ENCODE results near the gene PTBP2.
A peak's percentile ranks its signal among the peaks of the same experiment; 100 is the strongest.
"Not testable (repeated sequence)": the region's sequence is repeated elsewhere in the genome, so short reads cannot be mapped to it uniquely, and the experiment has no call there.

PTBP2 gene

DNA sequence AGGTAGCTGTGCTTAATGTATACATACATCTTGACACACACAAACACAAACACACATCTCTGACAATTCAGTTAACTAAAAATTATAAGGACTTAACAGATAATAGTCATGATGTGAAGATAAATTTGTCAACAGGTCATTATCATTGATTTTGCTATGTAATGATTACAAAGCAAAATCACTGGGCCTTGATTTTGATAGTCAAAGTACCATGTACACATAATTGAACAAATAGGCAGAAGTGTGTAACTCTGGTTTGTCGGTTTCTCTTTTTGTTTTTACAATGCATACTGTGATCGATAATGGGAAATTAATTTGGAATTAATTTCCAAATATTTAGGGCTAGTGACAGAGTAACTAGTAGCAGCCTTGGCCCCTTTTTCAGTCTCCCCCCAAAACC is 30.8 kb downstream of the PTBP2 start:
- Mint-ChIP-seq H3K27ac (no peak overlapping the region), H3K4me3 (no peak overlapping the region), H3K9me3 (no peaks in the 10 kb centered on the region), H3K27me3 (no peaks in the 10 kb centered on the region), H3K36me3 (peaks cover 32% of the 10 kb centered on the region), H3K4me1 (peaks cover 6% of the 10 kb centered on the region)
- DNase-seq (ENCODE audit: low spot score in 2 of 2) (no peak), ATAC-seq (ENCODE audit: low read depth) (no peak)

DNA sequence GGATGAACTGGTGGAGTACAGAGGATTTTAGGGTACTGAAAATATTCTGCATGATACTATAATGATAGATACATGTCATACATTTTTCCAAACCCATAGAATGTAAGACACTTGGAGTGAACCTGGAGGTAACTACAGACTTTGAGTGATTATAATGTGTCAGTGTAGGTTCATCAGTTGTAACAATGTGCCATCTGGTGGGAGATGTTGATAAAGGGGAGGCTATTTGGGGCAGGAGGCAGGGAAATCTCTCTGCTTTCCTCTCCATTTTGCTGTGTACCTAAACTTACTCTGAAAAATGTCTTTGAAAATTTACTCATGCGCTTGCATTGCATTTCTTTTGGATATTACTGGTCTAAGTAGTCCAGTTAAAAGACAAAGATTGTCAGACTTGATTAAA is 35.2 kb downstream of the PTBP2 start:
- Mint-ChIP-seq H3K4me3 (no peak overlapping the region), H3K27ac (no peak overlapping the region), H3K36me3 (peaks cover 47% of the 10 kb centered on the region), H3K27me3 (no peaks in the 10 kb centered on the region), H3K4me1 (no peaks in the 10 kb centered on the region), H3K9me3 (peaks cover 6% of the 10 kb centered on the region)
- DNase-seq (ENCODE audit: low spot score in 2 of 2) = no peak
- ATAC-seq (ENCODE audit: low read depth) = no peak

DNA sequence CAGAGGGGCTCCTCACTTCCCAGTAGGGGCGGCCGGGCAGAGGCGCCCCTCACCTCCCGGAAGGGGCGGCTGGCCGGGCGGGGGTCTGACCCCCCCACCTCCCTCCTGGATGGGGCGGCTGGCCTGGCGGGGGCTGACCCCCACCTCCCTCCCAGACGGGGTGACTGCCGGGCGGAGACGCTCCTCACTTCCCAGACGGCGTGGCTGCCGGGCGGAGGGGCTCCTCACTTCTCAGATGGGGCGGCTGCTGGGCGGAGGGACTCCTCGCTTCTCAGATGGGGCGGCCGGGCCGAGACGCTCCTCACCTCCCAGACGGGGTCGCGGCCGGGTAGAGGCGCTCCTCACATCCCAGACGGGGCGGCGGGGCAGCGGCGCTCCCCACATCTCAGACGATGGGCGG is 41.0 kb downstream of the PTBP2 start:
- not testable (repeated sequence) for H3K27ac Mint-ChIP-seq; ATAC-seq (ENCODE audit: low read depth); H3K27me3 Mint-ChIP-seq; DNase-seq (ENCODE audit: low spot score in 2 of 2); H3K4me3 Mint-ChIP-seq; H3K4me1 Mint-ChIP-seq; H3K9me3 Mint-ChIP-seq
- peaks cover 24% of the 10 kb centered on the region for H3K36me3 Mint-ChIP-seq

DNA sequence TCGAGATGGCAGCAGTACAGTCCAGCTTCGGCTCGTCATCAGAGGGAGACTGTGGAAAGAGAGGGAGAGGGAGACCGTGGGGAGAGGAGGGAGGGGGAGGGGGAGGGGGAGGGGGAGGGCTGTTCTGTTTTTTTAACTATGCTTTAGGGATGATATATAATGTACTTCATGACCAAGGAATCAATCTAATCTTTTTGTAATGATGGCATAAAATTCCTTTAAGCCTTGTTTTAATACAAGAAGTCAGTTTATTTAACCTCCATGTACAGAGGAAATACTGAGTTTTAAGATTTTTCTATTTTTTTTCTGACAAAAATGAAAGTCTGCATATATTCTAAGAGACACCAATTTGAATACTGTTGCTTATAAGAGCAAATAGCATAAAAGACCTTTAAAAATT is 41.9 kb downstream of the PTBP2 start:
- H3K9me3 Mint-ChIP-seq = peaks cover 6% of the 10 kb centered on the region
- H3K27me3 Mint-ChIP-seq = no peaks in the 10 kb centered on the region
- no peak overlapping the region for H3K27ac Mint-ChIP-seq
- DNase-seq (ENCODE audit: low spot score in 2 of 2) = no peak
- H3K4me3 Mint-ChIP-seq = no peak overlapping the region
- peaks cover 22% of the 10 kb centered on the region for H3K36me3 Mint-ChIP-seq
- no peak for ATAC-seq (ENCODE audit: low read depth)
- no peaks in the 10 kb centered on the region for H3K4me1 Mint-ChIP-seq

DNA sequence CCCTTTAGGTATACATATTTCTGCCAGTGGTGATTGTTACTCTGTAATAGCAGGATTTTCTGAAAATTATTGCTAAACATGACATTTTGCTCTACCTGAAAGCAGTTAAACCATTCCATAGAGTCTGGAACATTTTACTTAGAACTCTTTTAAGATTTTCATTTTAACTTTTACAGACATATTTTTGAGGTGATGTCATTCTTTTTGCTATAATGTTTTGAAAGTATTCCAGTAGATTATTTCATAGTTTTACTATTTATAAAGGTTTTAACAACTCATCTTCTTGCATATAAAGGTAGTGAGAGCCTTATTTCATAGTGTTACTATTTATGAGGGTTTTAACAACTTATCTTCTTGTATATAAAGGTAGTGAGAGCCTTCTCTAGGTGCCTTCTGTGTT is 42.9 kb downstream of the PTBP2 start:
- H3K9me3 Mint-ChIP-seq = peaks cover 6% of the 10 kb centered on the region
- H3K4me1 Mint-ChIP-seq = no peaks in the 10 kb centered on the region
- H3K27me3 Mint-ChIP-seq = no peaks in the 10 kb centered on the region
- no peak overlapping the region for H3K27ac Mint-ChIP-seq
- ATAC-seq (ENCODE audit: low read depth) = no peak
- H3K4me3 Mint-ChIP-seq = no peak overlapping the region
- no peak for DNase-seq (ENCODE audit: low spot score in 2 of 2)
- H3K36me3 Mint-ChIP-seq = peaks cover 18% of the 10 kb centered on the region

DNA sequence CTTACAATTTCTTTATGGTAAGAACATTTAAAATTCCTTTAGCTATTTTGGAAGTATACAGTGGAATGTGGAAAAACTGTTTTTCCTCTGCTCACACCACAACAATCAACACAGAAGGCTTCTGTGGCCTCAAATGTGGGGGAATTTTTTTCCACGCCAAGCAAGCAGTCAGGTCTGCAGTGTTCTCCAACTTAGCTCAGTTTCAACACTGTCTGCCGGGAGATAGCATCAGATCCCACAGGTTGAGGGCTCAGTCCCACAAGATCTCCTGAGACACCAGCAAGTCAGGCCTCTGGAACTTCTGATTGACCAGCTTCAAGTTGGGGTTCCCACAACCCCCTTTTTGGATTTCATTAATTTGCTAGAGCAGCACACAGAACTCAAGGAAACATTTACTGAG is 50.3 kb downstream of the PTBP2 start:
- Mint-ChIP-seq H3K27ac (no peak overlapping the region), H3K4me3 (no peak overlapping the region), H3K27me3 (no peaks in the 10 kb centered on the region), H3K9me3 (no peaks in the 10 kb centered on the region), H3K4me1 (no peaks in the 10 kb centered on the region), H3K36me3 (peaks cover 13% of the 10 kb centered on the region)
- DNase-seq (ENCODE audit: low spot score in 2 of 2) (no peak), ATAC-seq (ENCODE audit: low read depth) (no peak)

DNA sequence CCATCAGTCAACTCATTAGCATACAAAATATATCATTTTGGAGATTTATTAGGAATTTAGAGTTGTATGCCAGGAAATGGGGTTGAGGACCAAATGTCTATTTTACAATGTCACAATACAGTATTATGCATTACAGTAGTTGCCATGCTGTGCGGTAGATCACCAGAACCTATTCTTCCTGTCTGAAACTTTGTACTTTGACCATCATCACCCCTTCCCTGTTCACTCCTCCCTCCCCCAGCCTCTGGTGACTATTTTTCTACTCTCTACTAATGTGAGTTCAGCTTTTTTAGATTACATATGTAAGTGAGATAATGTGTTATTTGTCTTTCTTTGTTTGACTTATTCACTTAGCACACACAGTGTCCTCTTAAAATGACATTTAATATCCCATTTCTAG is 50.8 kb downstream of the PTBP2 start:
- H3K27me3 Mint-ChIP-seq = no peaks in the 10 kb centered on the region
- peaks cover 13% of the 10 kb centered on the region for H3K36me3 Mint-ChIP-seq
- H3K27ac Mint-ChIP-seq = peak overlapping the region; percentile 8
- H3K4me3 Mint-ChIP-seq = no peak overlapping the region
- DNase-seq (ENCODE audit: low spot score in 2 of 2) = no peak
- H3K9me3 Mint-ChIP-seq = no peaks in the 10 kb centered on the region
- H3K4me1 Mint-ChIP-seq = no peaks in the 10 kb centered on the region
- no peak for ATAC-seq (ENCODE audit: low read depth)

DNA sequence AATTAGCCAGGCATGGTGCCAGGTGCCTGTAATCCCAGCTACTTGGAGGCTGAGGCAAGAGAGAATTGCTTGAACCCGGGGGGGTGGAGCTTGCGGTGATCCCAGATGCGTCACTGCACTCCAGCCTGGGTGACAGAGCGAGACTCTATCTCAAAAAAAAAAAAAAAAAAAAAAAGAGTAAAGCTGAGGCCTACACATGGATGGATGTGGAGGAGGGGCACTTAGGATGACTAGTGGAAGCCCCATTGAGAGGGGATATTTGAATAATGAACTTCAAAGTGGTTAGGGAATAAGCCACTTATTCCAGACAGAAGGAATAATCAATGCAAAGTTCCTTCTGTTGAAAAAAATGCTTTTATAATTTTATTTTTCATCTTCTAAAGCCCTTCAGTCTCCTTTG is 51.4 kb downstream of the PTBP2 start:
- no peak overlapping the region for H3K4me3 Mint-ChIP-seq

DNA sequence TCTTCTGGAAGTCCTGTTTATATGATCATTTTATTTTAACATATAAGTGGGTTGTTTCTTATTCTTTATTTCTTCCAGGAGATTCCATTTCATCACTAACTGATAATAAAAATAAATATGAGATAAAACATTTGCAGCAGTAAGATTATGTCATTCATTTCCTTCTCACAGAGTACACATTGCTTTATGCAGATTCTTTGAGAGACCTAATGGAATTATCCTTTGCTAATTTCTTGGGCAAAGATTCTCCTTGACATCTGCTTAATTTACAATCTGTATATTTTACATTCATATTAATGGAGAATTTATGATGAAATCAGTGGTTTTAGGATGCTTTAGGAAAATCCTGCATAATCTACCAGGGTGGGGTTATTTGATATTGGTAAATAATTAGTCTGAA is 60.6 kb downstream of the PTBP2 start:
- H3K4me3 Mint-ChIP-seq = no peak overlapping the region
- H3K27ac Mint-ChIP-seq = no peak overlapping the region
- H3K9me3 Mint-ChIP-seq = no peaks in the 10 kb centered on the region
- H3K4me1 Mint-ChIP-seq = no peaks in the 10 kb centered on the region
- ATAC-seq (ENCODE audit: low read depth) (no peak), DNase-seq (ENCODE audit: low spot score in 2 of 2) (no peak)
- H3K27me3 Mint-ChIP-seq = no peaks in the 10 kb centered on the region
- H3K36me3 Mint-ChIP-seq = peaks cover 14% of the 10 kb centered on the region

More for the DNA sequence above, 51.4 kb downstream of the PTBP2 start:
- Mint-ChIP-seq H3K27ac (peak overlapping the region; percentile 50), H3K36me3 (peaks cover 10% of the 10 kb centered on the region), H3K27me3 (no peaks in the 10 kb centered on the region), H3K9me3 (no peaks in the 10 kb centered on the region), H3K4me1 (no peaks in the 10 kb centered on the region)
- no peak for DNase-seq (ENCODE audit: low spot score in 2 of 2)
- no peak for ATAC-seq (ENCODE audit: low read depth)

DNA sequence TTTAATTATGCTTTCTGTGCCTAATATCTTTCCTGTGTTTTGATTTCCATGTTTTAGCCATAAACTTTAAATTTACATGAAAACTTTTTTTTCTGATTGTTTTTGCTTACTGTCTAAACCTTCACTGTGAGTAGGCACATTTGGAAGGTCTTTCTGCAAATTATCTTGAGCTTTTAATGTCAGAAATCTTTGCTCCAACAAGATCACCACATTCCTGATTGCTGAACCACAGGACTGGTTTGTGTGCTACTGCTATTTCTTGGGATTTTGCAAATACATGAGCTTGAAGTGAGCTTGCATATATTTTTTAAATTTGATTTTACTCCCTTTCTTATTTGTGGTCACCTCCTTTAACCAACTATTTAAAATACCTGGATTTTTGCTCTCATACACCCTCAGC is 61.3 kb downstream of the PTBP2 start:
- Mint-ChIP-seq H3K36me3 (peaks cover 14% of the 10 kb centered on the region), H3K4me1 (no peaks in the 10 kb centered on the region), H3K27ac (no peak overlapping the region), H3K9me3 (no peaks in the 10 kb centered on the region), H3K4me3 (no peak overlapping the region), H3K27me3 (no peaks in the 10 kb centered on the region)
- ATAC-seq (ENCODE audit: low read depth) (no peak), DNase-seq (ENCODE audit: low spot score in 2 of 2) (no peak)

DNA sequence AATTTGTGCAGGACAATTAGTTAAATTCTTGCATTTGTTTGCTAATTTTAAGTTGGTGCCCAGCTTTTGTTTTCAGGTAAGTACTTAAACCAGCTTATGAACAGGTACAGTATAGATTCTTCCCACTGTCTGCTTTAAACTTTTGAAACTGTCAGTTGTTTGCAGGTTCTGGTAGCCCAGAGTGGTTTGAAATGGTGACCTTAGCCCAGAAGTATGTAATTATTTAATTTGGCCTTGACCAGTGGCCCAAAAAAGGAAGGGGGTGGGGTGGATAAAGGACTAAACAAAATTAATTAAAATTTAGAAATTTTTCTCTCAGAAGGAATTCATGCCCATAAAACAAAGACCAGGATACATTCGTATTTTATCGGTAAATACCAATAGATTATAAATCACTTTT is 69.0 kb downstream of the PTBP2 start:
- Mint-ChIP-seq H3K27me3 (no peaks in the 10 kb centered on the region), H3K4me1 (no peaks in the 10 kb centered on the region), H3K36me3 (peaks cover 13% of the 10 kb centered on the region), H3K9me3 (no peaks in the 10 kb centered on the region), H3K4me3 (no peak overlapping the region), H3K27ac (no peak overlapping the region)
- no peak for ATAC-seq (ENCODE audit: low read depth)
- no peak for DNase-seq (ENCODE audit: low spot score in 2 of 2)

DNA sequence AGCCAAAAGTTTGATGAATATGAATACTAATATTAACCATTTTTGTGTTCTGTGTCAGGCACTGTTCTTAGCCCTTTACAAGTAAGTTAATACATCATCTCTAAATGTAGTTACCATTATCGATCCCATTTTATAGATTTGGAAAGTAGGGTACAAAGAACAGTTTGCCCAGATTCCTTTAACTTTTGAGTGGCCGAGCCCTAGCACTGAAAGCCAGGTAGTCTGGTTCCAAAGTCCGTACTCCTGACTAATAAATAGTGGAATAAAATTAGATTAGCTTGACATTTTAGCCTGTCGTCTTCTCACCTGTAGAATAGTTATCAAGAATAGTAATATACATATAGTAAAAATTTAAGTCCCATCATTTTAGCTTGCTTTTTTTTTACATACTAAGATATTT is 70.6 kb downstream of the PTBP2 start:
- H3K36me3 Mint-ChIP-seq = peaks cover 14% of the 10 kb centered on the region
- no peak for DNase-seq (ENCODE audit: low spot score in 2 of 2)
- H3K4me1 Mint-ChIP-seq = no peaks in the 10 kb centered on the region
- no peak overlapping the region for H3K4me3 Mint-ChIP-seq
- H3K9me3 Mint-ChIP-seq = peaks cover 3% of the 10 kb centered on the region
- no peak overlapping the region for H3K27ac Mint-ChIP-seq
- no peak for ATAC-seq (ENCODE audit: low read depth)
- H3K27me3 Mint-ChIP-seq = no peaks in the 10 kb centered on the region

DNA sequence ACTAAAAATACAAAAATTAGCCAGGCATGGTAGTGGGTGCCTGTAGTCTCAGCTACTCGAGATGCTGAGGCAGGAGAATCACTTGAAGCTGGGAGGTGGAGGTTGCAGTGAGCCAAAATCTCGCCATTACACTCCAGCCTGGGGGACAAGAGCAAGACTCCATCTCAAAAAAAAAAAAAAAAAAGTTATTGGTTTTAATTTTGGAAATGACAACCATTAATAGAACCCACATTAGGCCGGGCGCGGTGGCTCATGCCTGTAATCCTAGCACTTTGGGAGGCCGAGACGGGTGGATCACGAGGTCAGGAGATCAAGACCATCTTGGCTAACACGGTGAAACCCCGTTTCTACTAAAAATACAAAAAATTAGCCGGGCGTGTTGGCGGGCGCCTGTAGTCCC is 80.1 kb downstream of the PTBP2 start:
- not testable (repeated sequence) for H3K9me3 Mint-ChIP-seq; H3K4me3 Mint-ChIP-seq; H3K4me1 Mint-ChIP-seq; H3K27me3 Mint-ChIP-seq; ATAC-seq (ENCODE audit: low read depth); H3K27ac Mint-ChIP-seq; DNase-seq (ENCODE audit: low spot score in 2 of 2)
- H3K36me3 Mint-ChIP-seq = peaks cover 21% of the 10 kb centered on the region

DNA sequence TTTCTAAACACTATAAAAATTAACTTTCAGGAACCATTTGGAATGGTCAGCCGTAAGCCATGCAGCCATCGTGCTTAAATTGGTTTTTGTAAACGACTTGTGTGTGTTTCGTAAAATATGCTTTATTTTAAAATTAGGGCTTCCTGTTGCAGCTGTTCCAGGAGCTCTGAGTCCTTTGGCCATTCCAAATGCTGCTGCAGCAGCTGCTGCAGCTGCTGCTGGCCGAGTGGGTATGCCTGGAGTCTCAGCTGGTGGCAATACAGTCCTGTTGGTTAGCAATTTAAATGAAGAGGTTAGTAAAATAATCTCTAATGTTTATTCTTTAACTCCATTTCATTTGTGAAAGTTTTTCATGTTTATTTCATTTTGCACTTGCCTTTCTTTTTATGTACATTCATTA is 83.1 kb downstream of the PTBP2 start:
- Mint-ChIP-seq H3K9me3 (no peaks in the 10 kb centered on the region), H3K36me3 (peaks cover 22% of the 10 kb centered on the region)

DNA sequence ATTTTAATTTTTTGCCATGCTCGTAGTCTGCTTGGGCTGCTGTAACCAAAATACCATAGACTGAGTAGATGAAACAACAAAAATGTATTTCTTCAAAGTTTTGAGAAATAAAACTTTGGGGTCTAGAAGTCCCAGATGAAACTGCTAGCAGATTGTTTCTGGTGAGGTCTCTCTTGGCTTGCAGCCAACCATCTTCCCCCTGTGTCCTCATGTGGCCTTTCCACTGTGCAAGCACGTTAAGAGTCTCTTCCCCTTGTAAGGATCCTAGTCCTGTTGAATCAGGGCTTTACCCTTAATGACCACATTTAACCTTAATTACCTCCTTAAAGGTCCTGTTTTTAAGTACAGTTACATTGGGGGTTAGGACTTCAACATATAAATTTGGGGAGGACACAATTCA is 86.6 kb downstream of the PTBP2 start:
- Mint-ChIP-seq H3K27ac (no peak overlapping the region), H3K27me3 (no peaks in the 10 kb centered on the region), H3K36me3 (peaks cover 31% of the 10 kb centered on the region), H3K4me1 (peaks cover 7% of the 10 kb centered on the region), H3K9me3 (no peaks in the 10 kb centered on the region), H3K4me3 (no peak overlapping the region)
- DNase-seq (ENCODE audit: low spot score in 2 of 2) = no peak
- no peak for ATAC-seq (ENCODE audit: low read depth)

More for the DNA sequence above, 83.1 kb downstream of the PTBP2 start:
- Mint-ChIP-seq H3K4me1 (peaks cover 4% of the 10 kb centered on the region), H3K4me3 (no peak overlapping the region), H3K27ac (no peak overlapping the region), H3K27me3 (no peaks in the 10 kb centered on the region)
- DNase-seq (ENCODE audit: low spot score in 2 of 2) (no peak), ATAC-seq (ENCODE audit: low read depth) (no peak)

DNA sequence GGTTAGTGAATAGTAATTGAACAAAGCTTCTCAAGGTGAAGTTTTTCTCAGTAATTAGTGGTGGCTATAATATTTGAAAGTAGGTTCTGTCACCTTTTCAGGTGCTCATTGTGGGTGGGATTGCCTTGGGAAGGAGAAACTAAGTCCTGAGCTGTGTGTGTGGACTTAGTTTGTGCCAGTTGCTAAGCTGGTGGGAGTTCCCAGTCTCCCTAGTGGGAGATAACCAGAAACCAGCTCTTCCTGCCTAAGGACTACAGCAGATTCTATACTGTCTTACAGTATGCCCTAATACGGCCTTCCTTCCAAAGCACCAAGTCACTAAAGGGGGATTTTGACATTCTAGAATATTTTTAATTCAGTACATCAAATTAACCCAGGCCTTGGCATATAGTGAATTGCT is 94.3 kb downstream of the PTBP2 start:
- no peak for DNase-seq (ENCODE audit: low spot score in 2 of 2)
- ATAC-seq (ENCODE audit: low read depth) = no peak
- Mint-ChIP-seq H3K27ac (no peak overlapping the region), H3K4me1 (peaks cover 4% of the 10 kb centered on the region), H3K36me3 (peaks cover 15% of the 10 kb centered on the region), H3K27me3 (no peaks in the 10 kb centered on the region), H3K4me3 (no peak overlapping the region), H3K9me3 (no peaks in the 10 kb centered on the region)
